ENCODE measurements around the gene CLPSL1.

DNA sequence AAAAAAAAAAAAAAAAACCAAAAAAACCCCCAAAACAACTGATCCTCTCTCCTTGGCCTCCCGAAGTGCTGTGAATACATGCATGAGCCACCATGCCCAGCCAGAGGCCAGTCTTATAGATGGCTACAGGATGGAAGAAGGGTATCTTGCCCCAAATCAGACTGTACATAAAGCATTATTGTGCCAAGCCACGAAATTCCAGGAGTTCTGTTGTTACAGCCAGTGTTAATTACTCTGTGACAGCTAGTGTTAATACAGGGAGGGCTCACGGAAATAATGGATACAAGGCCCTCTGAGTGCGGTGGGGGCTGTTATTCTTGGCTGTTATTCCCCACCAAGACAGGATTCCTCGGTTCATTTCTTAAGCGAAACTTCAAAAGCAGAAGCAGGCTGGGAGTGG is 5.8 kb upstream of the CLPSL1 start:
- TF ChIP-seq FOS (IDR thresholded peaks at IDR 0.05; ENCODE audit: borderline replicate concordance, insufficient read depth, low read length) (no peak), POLR2AphosphoS5 (IDR thresholded peaks at IDR 0.05; ENCODE audit: insufficient read depth, low read depth, low read length) (no peak)
